Cardiac muscle cell (in vitro differentiated cells and primary cell): ENCODE results near the gene TET2. TPM values are rescaled to one million over a fixed set of nuclear protein-coding genes. Genes with fewer than 3 reads are reported as not detected.

ENCODE experiments used
- DNase-seq, 2 donors: peaks; one replicate each; pipeline versions ENCODE4 v3.0.0 to v3.0.0-alpha.2; 2010 to 2017; ENCODE audit warnings: low read depth in 1 of 2, low spot score in 1 of 2
- H3K27ac ChIP-seq: fragments of 200-600 bp; sonication (generic); 2 replicates; pipeline ENCODE4 v1.5.1; 2016
- H3K27me3 ChIP-seq: fragments of 200-600 bp; sonication (generic); 2 replicates; pipeline ENCODE4 v1.6.0; 2016; ENCODE audit warnings: control low read depth
- H3K36me3 ChIP-seq: fragments of 200-600 bp; sonication (generic); 2 replicates; pipeline ENCODE4 v1.5.1; 2016; ENCODE audit warnings: control low read depth
- H3K4me1 ChIP-seq: fragments of 200-600 bp; sonication (generic); 2 replicates; pipeline ENCODE4 v1.8.1; 2017; ENCODE audit warnings: low read depth, mild to moderate bottlenecking, mixed run types
- H3K4me3 ChIP-seq: fragments of 200-600 bp; sonication (generic); 2 replicates; pipeline ENCODE4 v1.5.1; 2016; ENCODE audit warnings: mild to moderate bottlenecking
- H3K9me3 ChIP-seq: fragments of 200-600 bp; sonication (generic); 2 replicates; pipeline ENCODE4 v1.5.1; 2017; ENCODE audit warnings: low read depth, mild to moderate bottlenecking, control low read depth
- CTCF ChIP-seq: IDR thresholded peaks from 2 replicates; pipeline ENCODE4 v1.5.1; 2012; ENCODE audit warnings: low read depth, mild to moderate bottlenecking, low read length
- polyA plus RNA-seq: library from polyadenylated mRNA; unstranded; fragments of >200 nt; fragmentation: Nextera tagmentation; extraction: Ambion mirVana; gene quantifications from 2 replicates; pipeline ENCODE4 v1.2.1, GENCODE V29; 2016
- total RNA-seq: library from RNA; depleted of rRNA; stranded (reverse); fragments of >200 nt; gene quantifications from 2 replicates; pipeline ENCODE4 v1.2.3, GENCODE V29; 2016

Gene TET2
- total and polyA plus RNA-seq, 2 experiments from 2014 or later, result 10.5 to 23.3 TPM

GRCh38 chr4:105182211-105182610 lies 35.5 kb downstream of the TET2 start:
- no peaks in the 10 kb centered on the region for H3K9me3 ChIP-seq
- DNase-seq, result no peak
- no peaks in the 10 kb centered on the region for H3K36me3 ChIP-seq
- peaks cover 16% of the 10 kb centered on the region for H3K4me1 ChIP-seq
- H3K27me3 ChIP-seq, result no peaks in the 10 kb centered on the region
- H3K4me3 ChIP-seq, result no peak overlapping the region
- no peak overlapping the region for H3K27ac ChIP-seq
- TF ChIP-seq CTCF, result no peak

GRCh38 chr4:105184316-105184980 lies 37.8 kb downstream of the TET2 start:
- H3K36me3 ChIP-seq, result no peaks in the 10 kb centered on the region
- no peaks in the 10 kb centered on the region for H3K9me3 ChIP-seq
- no peak for TF ChIP-seq CTCF
- H3K4me3 ChIP-seq, result no peak overlapping the region
- peak overlapping the region; percentile 9 for H3K27ac ChIP-seq
- no peaks in the 10 kb centered on the region for H3K27me3 ChIP-seq
- no peak for DNase-seq
- peaks cover 14% of the 10 kb centered on the region for H3K4me1 ChIP-seq

GRCh38 chr4:105186701-105187161 lies 40.1 kb downstream of the TET2 start:
- H3K27ac ChIP-seq, result no peak overlapping the region
- TF ChIP-seq CTCF, result no peak
- peaks cover 5% of the 10 kb centered on the region for H3K36me3 ChIP-seq
- DNase-seq, result peak in 1 of 2 donors; percentile 63
- H3K9me3 ChIP-seq, result no peaks in the 10 kb centered on the region
- H3K4me1 ChIP-seq, result peaks cover 5% of the 10 kb centered on the region
- no peak overlapping the region for H3K4me3 ChIP-seq
- H3K27me3 ChIP-seq, result no peaks in the 10 kb centered on the region

GRCh38 chr4:105189855-105190650 lies 43.4 kb downstream of the TET2 start:
- Histone ChIP-seq H3K9me3 (no peaks in the 10 kb centered on the region), H3K27ac (no peak overlapping the region), H3K4me3 (no peak overlapping the region), H3K36me3 (peaks cover 13% of the 10 kb centered on the region), H3K4me1 (peaks cover 19% of the 10 kb centered on the region), H3K27me3 (no peaks in the 10 kb centered on the region)
- DNase-seq, result no peak
- TF ChIP-seq CTCF, result no peak

GRCh38 chr4:105191621-105192210 lies 45.0 kb downstream of the TET2 start:
- Histone ChIP-seq H3K36me3 (peaks cover 15% of the 10 kb centered on the region), H3K27ac (no peak overlapping the region), H3K4me3 (no peak overlapping the region), H3K9me3 (no peaks in the 10 kb centered on the region), H3K4me1 (peaks cover 29% of the 10 kb centered on the region), H3K27me3 (no peaks in the 10 kb centered on the region)
- peak in 1 of 2 donors; percentile 27 for DNase-seq
- no peak for TF ChIP-seq CTCF
